ENCODE results near the gene ZFP1.

- TF ChIP-seq POLR2A (IDR thresholded peaks at IDR 0.05; ENCODE audit: low read depth, low read length) = no peak
- no peak for TF ChIP-seq POLR2AphosphoS5 (IDR thresholded peaks at IDR 0.05; ENCODE audit: low read depth, low read length)
- TF ChIP-seq TAF1 (IDR thresholded peaks at IDR 0.05; ENCODE audit: borderline replicate concordance, low read depth, low read length) = no peak
Measured at GRCh38 chr16:75208242-75208825, 60.0 kb downstream of the ZFP1 start.
